A549 (cell line): ENCODE measurements around the gene PLCD3. TPM values are rescaled to one million over a fixed set of nuclear protein-coding genes. Genes with fewer than 3 reads are reported as not detected.

Experiments
- ATAC-seq, 2 experiments: fragments of 200-7000 bp in 1 of 2; fragments of >200 bp in 1 of 2; cut with Nextera tagmentation in 1 of 2; cut with Tn5 transposase in 1 of 2; 3 replicates each; pipeline versions ENCODE4 v1.8.0 to v1.9.1; 2018 to 2020; ENCODE audit warnings: mild to moderate bottlenecking in 1 of 2, moderate library complexity in 1 of 2
- CTCF ChIA-PET: fragments of 300-600 bp; sonication (Branson Sonifier 250); formaldehyde crosslinking; extraction: SDS; loops from one replicate; lab custom pipeline; 2021; ENCODE audit warnings: antibody characterized with exemption, inconsistent platforms; lab: Yijun Ruan, JAX
- POLR2A ChIA-PET: fragments of 350-600 bp; formaldehyde crosslinking; extraction: SDS; loops from one replicate; lab custom pipeline; 2021; ENCODE audit warnings: antibody characterized with exemption, inconsistent platforms; lab: Yijun Ruan, JAX
- DNase-seq, 2 experiments: peaks; one replicate each; pipeline versions ENCODE4 v3.0.0 to v3.0.0-alpha.2; 2011 to 2016; ENCODE audit warnings: low read depth in 1 of 2, low spot score in 1 of 2
- FAIRE-seq: peaks from 2 replicates; lab custom pipeline; 2011; peaks lifted over from hg19 to GRCh38; lab: Jason Lieb, UNC
- H3K27ac ChIP-seq, 2 experiments: fragments of >200 bp; sonication (Bioruptor Twin); formaldehyde crosslinking; 3 replicates each; pipeline ENCODE4 v1.5.1; 2016 to 2017
- H3K4me1 ChIP-seq: fragments of >200 bp; sonication (Bioruptor Twin); formaldehyde crosslinking; 3 replicates; pipeline ENCODE4 v1.6.1; 2016
- H3K4me2 ChIP-seq: fragments of >200 bp; sonication (Bioruptor Twin); formaldehyde crosslinking; 3 replicates; pipeline ENCODE4 v1.6.1; 2016
- H3K4me3 ChIP-seq: fragments of >200 bp; sonication (Bioruptor Twin); formaldehyde crosslinking; 3 replicates; pipeline ENCODE4 v1.5.1; 2016
- H3K9me3 ChIP-seq: fragments of >200 bp; sonication (Bioruptor Twin); formaldehyde crosslinking; 3 replicates; pipeline ENCODE4 v1.6.1; 2016
- FOSL2 ChIP-seq, 2 experiments: fragments of 450-650 bp in 1 of 2; fragments of >200 bp in 1 of 2; sonication (Bioruptor Twin) in 1 of 2; formaldehyde crosslinking; IDR thresholded peaks; 2 replicates each; pipeline versions ENCODE4 v1.5.0 to v1.6.1; 2016 to 2020; ENCODE audit warnings: mild to moderate bottlenecking in 1 of 2, moderate library complexity in 1 of 2
- HEYL ChIP-seq: fragments of 250-450 bp; sonication (Bioruptor Pico); IDR thresholded peaks from 2 replicates; pipeline ENCODE4 v1.8.0; 2021; ENCODE audit warnings: mild to moderate bottlenecking, moderate library complexity
- HOXB5 ChIP-seq: fragments of 250-450 bp; sonication (Bioruptor Pico); IDR thresholded peaks from 2 replicates; pipeline ENCODE4 v1.5.0; 2020; ENCODE audit warnings: mild to moderate bottlenecking, moderate library complexity
- JUNB ChIP-seq: fragments of >200 bp; sonication (Bioruptor Twin); formaldehyde crosslinking; IDR thresholded peaks from 2 replicates; pipeline ENCODE4 v1.6.1; 2016
- RCOR1 ChIP-seq: fragments of 150-350 bp; IDR thresholded peaks from 2 replicates; pipeline ENCODE4 v1.6.1; 2014; ENCODE audit warnings: antibody characterized with exemption, low read length, low read depth
- REST ChIP-seq: fragments of 200-600 bp; sonication (generic); IDR thresholded peaks from 2 replicates; pipeline ENCODE4 v1.6.1; 2016; ENCODE audit warnings: antibody characterized with exemption, mild to moderate bottlenecking, moderate library complexity
- RNF2 ChIP-seq: fragments of 200-600 bp; sonication (generic); IDR thresholded peaks from 2 replicates; pipeline ENCODE4 v1.6.1; 2016; ENCODE audit warnings: low read depth, mild to moderate bottlenecking, antibody characterized with exemption, moderate library complexity, borderline replicate concordance
- ZFP36 ChIP-seq: fragments of 450-650 bp; IDR thresholded peaks from 2 replicates; pipeline ENCODE4 v1.6.1; 2014; ENCODE audit warnings: borderline replicate concordance; ENCODE audit not compliant: partially characterized antibody
- ZNF302 ChIP-seq: fragments of 250-450 bp; sonication (Bioruptor Pico); IDR thresholded peaks from 2 replicates; pipeline ENCODE4 v1.9.0; 2021; ENCODE audit warnings: inconsistent platforms, mild to moderate bottlenecking, moderate library complexity
- WGBS: methylation state at CpG from one replicate; pipeline ENCODE4 v1.1.6; 2017; ENCODE audit errors: missing lambda C conversion rate; 5-methylcytosine and 5-hydroxymethylcytosine counted together
- polyA plus RNA-seq, 4 experiments: library from polyadenylated mRNA; depleted of rRNA in 3 of 4; stranded (reverse); fragments of >200 nt; fragmentation: RNase III in 1 of 4; extraction: RNeasy Plus Mini Kit Qiagen cat#74134 plus additional on column Dnase treatment in 1 of 4; gene quantifications; 2 replicates in 3 of 4; 3 replicates in 1 of 4; pipeline ENCODE4 v1.2.3, GENCODE V29; 2011 to 2017
- TF ChIP-seq, protein P1 (sequence below): fragments of >200 bp; sonication (Bioruptor Twin); formaldehyde crosslinking; IDR thresholded peaks from 3 replicates; pipeline ENCODE4 v1.6.1; 2016

PLCD3 gene
- polyA plus RNA-seq, 2 of the 4 experiments (the other 2 are of a cell fraction) = 56.6 to 105 TPM

- TF ChIP-seq, protein P1, sequence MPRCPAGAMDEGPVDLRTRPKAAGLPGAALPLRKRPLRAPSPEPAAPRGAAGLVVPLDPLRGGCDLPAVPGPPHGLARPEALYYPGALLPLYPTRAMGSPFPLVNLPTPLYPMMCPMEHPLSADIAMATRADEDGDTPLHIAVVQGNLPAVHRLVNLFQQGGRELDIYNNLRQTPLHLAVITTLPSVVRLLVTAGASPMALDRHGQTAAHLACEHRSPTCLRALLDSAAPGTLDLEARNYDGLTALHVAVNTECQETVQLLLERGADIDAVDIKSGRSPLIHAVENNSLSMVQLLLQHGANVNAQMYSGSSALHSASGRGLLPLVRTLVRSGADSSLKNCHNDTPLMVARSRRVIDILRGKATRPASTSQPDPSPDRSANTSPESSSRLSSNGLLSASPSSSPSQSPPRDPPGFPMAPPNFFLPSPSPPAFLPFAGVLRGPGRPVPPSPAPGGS = no peak
- no peak for TF ChIP-seq REST
- peak; percentile 96 for TF ChIP-seq FOSL2 (IDR thresholded peaks at IDR 0.05)
- TF ChIP-seq FOSL2 (CRISPR knock-in tag; IDR thresholded peaks at IDR 0.05) = peak; percentile 100
- peak; percentile 70; the same call in 1 of the 2 replicates for TF ChIP-seq HOXB5
- no peak for TF ChIP-seq ZFP36
- TF ChIP-seq HEYL = peak; percentile 86; the same call in 1 of the 2 replicates
- no peak for TF ChIP-seq RNF2
Observed at GRCh38 chr17:45123930-45124796, 8.2 kb downstream of the PLCD3 start (continued).

DNA sequence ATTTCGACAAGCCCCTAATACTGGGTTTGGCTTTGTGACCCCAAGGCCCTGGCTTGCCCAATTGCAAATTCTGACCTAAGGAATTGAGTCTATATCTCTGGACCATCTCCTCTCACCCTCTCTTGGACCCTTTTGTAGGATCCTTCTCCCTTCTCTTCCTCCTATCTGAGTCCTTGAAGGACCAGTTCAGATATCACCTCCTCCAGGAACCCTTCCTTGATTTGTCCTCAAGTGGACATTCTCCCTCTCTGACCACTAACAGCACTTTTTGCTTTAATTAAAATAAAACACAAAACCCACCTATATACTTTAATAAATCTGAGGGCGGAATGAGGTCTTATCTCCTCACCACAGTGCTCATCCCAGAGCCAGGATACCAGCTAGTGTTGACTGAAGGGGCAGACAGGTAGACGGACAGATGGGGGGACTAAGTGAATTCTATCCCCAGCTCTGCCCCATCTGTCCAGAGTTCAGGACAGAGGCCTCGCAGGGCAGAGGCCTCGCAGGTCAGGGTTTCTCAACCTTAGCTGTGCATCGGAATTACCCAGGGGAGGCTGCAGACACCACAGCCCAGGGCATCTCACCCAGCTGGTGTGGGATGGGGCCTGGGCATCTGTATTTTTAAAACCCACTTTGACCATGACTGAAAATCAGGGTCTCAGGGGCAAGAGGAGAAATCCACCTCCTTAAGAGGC, 9.1 kb downstream of the PLCD3 start:
- ChIA-PET CTCF (interaction anchor here (0.7 to 20.1 kb wide), 8 partner anchors 8 to 203 kb away, joined by 3 to 742 read pairs (median 9); partner anchors contain the start of genes ACBD4, HEXIM1, HEXIM2 and PLCD3), POLR2A (interaction anchor here (1.3 kb wide), 2 partner anchors 12 to 25 kb away, joined by 3 to 5 read pairs; partner anchors contain the start of genes ACBD4 and HEXIM1)
- Histone ChIP-seq H3K9me3 (no peaks in the 10 kb centered on the region), H3K4me2 (peak overlapping the region; percentile 86)
- FAIRE-seq (no peak), DNase-seq (no peak), ATAC-seq (no peak)
- 47% methylated on average over 6 of the region's 6 CpGs for WGBS
- TF ChIP-seq RCOR1 (no peak), ZNF302 (CRISPR knock-in tag) (no peak), ZFP36 (peak; percentile 95), JUNB (no peak), RNF2 (no peak)
- TF ChIP-seq, all 56 proteins: peak for 1
- Histone ChIP-seq H3K4me3 (0 out of 3 replicates have a peak overlapping the region, but pooled peaks have one; percentile 10), H3K4me1 (peaks cover 65% of the 10 kb centered on the region), H3K27ac (peak overlapping the region; percentile 95 to 98)

GRCh38 chr17:45121055-45121454, 11.3 kb downstream of the PLCD3 start:
- no peak overlapping the region for H3K4me2 ChIP-seq
- H3K9me3 ChIP-seq = no peaks in the 10 kb centered on the region
- FAIRE-seq = no peak
- peaks cover 48% of the 10 kb centered on the region for H3K4me1 ChIP-seq
- POLR2A ChIA-PET = interaction anchor here (0.7 kb wide), 1 partner anchor 33 kb away, joined by 3 read pairs; no protein-coding TSS in a partner anchor
- no peak for DNase-seq
- TF ChIP-seq ZFP36 = no peak
- 97% methylated on average over 45 of the region's 45 CpGs for WGBS
- CTCF ChIA-PET = interaction anchor here (0.5 to 12.0 kb wide), 9 partner anchors 10 to 219 kb away, joined by 3 to 288 read pairs (median 8); partner anchors contain the start of genes ACBD4 and PLCD3
- H3K4me3 ChIP-seq = no peak overlapping the region
- ATAC-seq = no peak
- peak overlapping the region; percentile 95 to 98; a peak in 5 of 6 replicates for H3K27ac ChIP-seq
